ENCODE data around the gene SLC66A3. TPM values are rescaled to one million over a fixed set of nuclear protein-coding genes. Genes with fewer than 3 reads are reported as not detected.

The SLC66A3 gene
- total and polyA plus RNA-seq, 7 experiments from 2014 or later: 12.6 to 43.7 (median 20.0) TPM

GRCh38 chr2:11142987-11143386 is 12.3 kb upstream of the SLC66A3 start:
- peak overlapping the region in 1 of 9 donors; percentile 52 for H3K27ac Mint-ChIP-seq
- peaks cover 0 to 2% (median 0%) of the 10 kb centered on the region in 7 donors for H3K4me1 Mint-ChIP-seq
- peaks cover 0 to 3% (median 0%) of the 10 kb centered on the region in 11 donors for H3K9me3 Mint-ChIP-seq
- DNase-seq (no peak), ATAC-seq (no peak)
- Histone ChIP-seq H3K4me1 (ENCODE audit: control insufficient read depth in 2 of 2, insufficient read depth in 2 of 2, low read length in 2 of 2) (no peaks in the 10 kb centered on the region), H3K36me3 (ENCODE audit: control insufficient read depth in 2 of 3, insufficient read depth in 3 of 3, low read length in 3 of 3) (no peaks in the 10 kb centered on the region), H3K4me3 (ENCODE audit: low read length) (no peak overlapping the region), H3K9me3 (ENCODE audit: control insufficient read depth in 2 of 3, low read length in 3 of 3) (no peaks in the 10 kb centered on the region), H3K27me3 (ENCODE audit: control insufficient read depth in 2 of 2, insufficient read depth in 2 of 2, low read length in 2 of 2) (no peaks in the 10 kb centered on the region), H3K27ac (ENCODE audit: low read depth, low read length) (no peak overlapping the region)
- peaks cover 0 to 15% (median 0%) of the 10 kb centered on the region in 5 donors for H3K27me3 Mint-ChIP-seq
- no peak overlapping the region for H3K4me3 Mint-ChIP-seq
- POLR2A ChIA-PET: no interaction called here
- intact Hi-C loops (cut with micrococcal nuclease): no loop called here
- CTCF ChIA-PET: interaction anchor here (2.4 kb wide), 1 partner anchor 11 kb away, joined by 14 read pairs; a partner anchor contains a TSS
- no peaks in the 10 kb centered on the region for H3K36me3 Mint-ChIP-seq

GRCh38 chr2:11144077-11144737 is 11.1 kb upstream of the SLC66A3 start:
- H3K27ac ChIP-seq (ENCODE audit: low read depth, low read length): no peak overlapping the region
- no peak overlapping the region for H3K4me3 ChIP-seq (ENCODE audit: low read length)
- no peaks in the 10 kb centered on the region for H3K27me3 ChIP-seq (ENCODE audit: control insufficient read depth in 2 of 2, insufficient read depth in 2 of 2, low read length in 2 of 2)
- Mint-ChIP-seq H3K36me3 (no peaks in the 10 kb centered on the region), H3K27me3 (peaks cover 0 to 15% (median 0%) of the 10 kb centered on the region in 5 donors), H3K9me3 (peaks cover 0 to 3% (median 0%) of the 10 kb centered on the region in 11 donors), H3K4me1 (peaks cover 0 to 2% (median 0%) of the 10 kb centered on the region in 7 donors), H3K27ac (no peak overlapping the region), H3K4me3 (no peak overlapping the region)
- no peaks in the 10 kb centered on the region for H3K36me3 ChIP-seq (ENCODE audit: control insufficient read depth in 2 of 3, insufficient read depth in 3 of 3, low read length in 3 of 3)
- ATAC-seq: no peak
- ChIA-PET CTCF (interaction anchor here (2.4 kb wide), 1 partner anchor 12 kb away, joined by 14 read pairs; a partner anchor contains a TSS), POLR2A (interaction anchor here (1.2 kb wide), 1 partner anchor 11 kb away, joined by 4 read pairs; the partner anchor contains the start of gene SLC66A3)
- DNase-seq: no peak
- H3K4me1 ChIP-seq (ENCODE audit: control insufficient read depth in 2 of 2, insufficient read depth in 2 of 2, low read length in 2 of 2): no peaks in the 10 kb centered on the region
- no peaks in the 10 kb centered on the region for H3K9me3 ChIP-seq (ENCODE audit: control insufficient read depth in 2 of 3, low read length in 3 of 3)
- intact Hi-C loops (cut with micrococcal nuclease): no loop called here

GRCh38 chr2:11144738-11145079 is 10.6 kb upstream of the SLC66A3 start:
- peaks cover 0 to 3% (median 0%) of the 10 kb centered on the region in 11 donors for H3K9me3 Mint-ChIP-seq
- DNase-seq (no peak), ATAC-seq (no peak)
- no peak overlapping the region for H3K27ac Mint-ChIP-seq
- ChIA-PET POLR2A (interaction anchor here (1.2 kb wide), 1 partner anchor 11 kb away, joined by 4 read pairs; the partner anchor contains the start of gene SLC66A3), CTCF (interaction anchor here (2.4 kb wide), 1 partner anchor 12 kb away, joined by 14 read pairs; a partner anchor contains a TSS)
- H3K4me1 Mint-ChIP-seq: peaks cover 0 to 2% (median 0%) of the 10 kb centered on the region in 7 donors
- Histone ChIP-seq H3K9me3 (ENCODE audit: control insufficient read depth in 2 of 3, low read length in 3 of 3) (no peaks in the 10 kb centered on the region), H3K27me3 (ENCODE audit: control insufficient read depth in 2 of 2, insufficient read depth in 2 of 2, low read length in 2 of 2) (no peaks in the 10 kb centered on the region), H3K4me1 (ENCODE audit: control insufficient read depth in 2 of 2, insufficient read depth in 2 of 2, low read length in 2 of 2) (no peaks in the 10 kb centered on the region), H3K27ac (ENCODE audit: low read depth, low read length) (no peak overlapping the region), H3K4me3 (ENCODE audit: low read length) (no peak overlapping the region), H3K36me3 (ENCODE audit: control insufficient read depth in 2 of 3, insufficient read depth in 3 of 3, low read length in 3 of 3) (no peaks in the 10 kb centered on the region)
- no peaks in the 10 kb centered on the region for H3K36me3 Mint-ChIP-seq
- H3K27me3 Mint-ChIP-seq: peaks cover 0 to 15% (median 0%) of the 10 kb centered on the region in 5 donors
- intact Hi-C loops (cut with micrococcal nuclease): no loop called here
- no peak overlapping the region for H3K4me3 Mint-ChIP-seq

- Mint-ChIP-seq H3K27me3 (peaks cover 0 to 15% (median 0%) of the 10 kb centered on the region in 5 donors), H3K9me3 (peaks cover 0 to 3% (median 0%) of the 10 kb centered on the region in 11 donors), H3K4me1 (peaks cover 0 to 2% (median 0%) of the 10 kb centered on the region in 7 donors), H3K27ac (no peak overlapping the region), H3K4me3 (no peak overlapping the region), H3K36me3 (no peaks in the 10 kb centered on the region)
- Histone ChIP-seq H3K27ac (ENCODE audit: low read depth, low read length) (no peak overlapping the region), H3K4me1 (ENCODE audit: control insufficient read depth in 2 of 2, insufficient read depth in 2 of 2, low read length in 2 of 2) (no peaks in the 10 kb centered on the region), H3K36me3 (ENCODE audit: control insufficient read depth in 2 of 3, insufficient read depth in 3 of 3, low read length in 3 of 3) (no peaks in the 10 kb centered on the region), H3K9me3 (ENCODE audit: control insufficient read depth in 2 of 3, low read length in 3 of 3) (no peaks in the 10 kb centered on the region), H3K4me3 (ENCODE audit: low read length) (no peak overlapping the region), H3K27me3 (ENCODE audit: control insufficient read depth in 2 of 2, insufficient read depth in 2 of 2, low read length in 2 of 2) (no peaks in the 10 kb centered on the region)
- no peak for DNase-seq
- intact Hi-C loops (cut with micrococcal nuclease): no loop called here
- ChIA-PET POLR2A (no interaction called here), CTCF (no interaction called here)
- ATAC-seq: peak; percentile 18
Observed at GRCh38 chr2:11145350-11145749, 9.9 kb upstream of the SLC66A3 start.

GRCh38 chr2:11146076-11146475 is 9.2 kb upstream of the SLC66A3 start:
- peaks cover 0 to 2% (median 0%) of the 10 kb centered on the region in 7 donors for H3K4me1 Mint-ChIP-seq
- Histone ChIP-seq H3K4me1 (ENCODE audit: control insufficient read depth in 2 of 2, insufficient read depth in 2 of 2, low read length in 2 of 2) (no peaks in the 10 kb centered on the region), H3K36me3 (ENCODE audit: control insufficient read depth in 2 of 3, insufficient read depth in 3 of 3, low read length in 3 of 3) (no peaks in the 10 kb centered on the region), H3K27me3 (ENCODE audit: control insufficient read depth in 2 of 2, insufficient read depth in 2 of 2, low read length in 2 of 2) (no peaks in the 10 kb centered on the region), H3K4me3 (ENCODE audit: low read length) (no peak overlapping the region), H3K9me3 (ENCODE audit: control insufficient read depth in 2 of 3, low read length in 3 of 3) (no peaks in the 10 kb centered on the region), H3K27ac (ENCODE audit: low read depth, low read length) (no peak overlapping the region)
- no peaks in the 10 kb centered on the region for H3K36me3 Mint-ChIP-seq
- DNase-seq: no peak
- CTCF ChIA-PET: interaction anchor here (0.6 kb wide), 1 partner anchor 275 kb away, joined by 3 read pairs; no protein-coding TSS in a partner anchor
- H3K27me3 Mint-ChIP-seq: peaks cover 0 to 15% (median 0%) of the 10 kb centered on the region in 5 donors
- intact Hi-C loops (cut with micrococcal nuclease): no loop called here
- POLR2A ChIA-PET: no interaction called here
- no peak overlapping the region for H3K27ac Mint-ChIP-seq
- H3K9me3 Mint-ChIP-seq: peaks cover 0 to 3% (median 0%) of the 10 kb centered on the region in 11 donors
- no peak overlapping the region for H3K4me3 Mint-ChIP-seq
- ATAC-seq: no peak

- Mint-ChIP-seq H3K27ac (no peak overlapping the region), H3K27me3 (peaks cover 0 to 16% (median 0%) of the 10 kb centered on the region in 5 donors), H3K4me1 (peaks cover 0 to 2% (median 0%) of the 10 kb centered on the region in 7 donors), H3K4me3 (no peak overlapping the region), H3K9me3 (peaks cover 0 to 3% (median 0%) of the 10 kb centered on the region in 11 donors), H3K36me3 (no peaks in the 10 kb centered on the region)
- no peak overlapping the region for H3K4me3 ChIP-seq (ENCODE audit: low read length)
- intact Hi-C loops (cut with micrococcal nuclease): no loop called here
- no peaks in the 10 kb centered on the region for H3K4me1 ChIP-seq (ENCODE audit: control insufficient read depth in 2 of 2, insufficient read depth in 2 of 2, low read length in 2 of 2)
- no peaks in the 10 kb centered on the region for H3K9me3 ChIP-seq (ENCODE audit: control insufficient read depth in 2 of 3, low read length in 3 of 3)
- ChIA-PET POLR2A (no interaction called here), CTCF (no interaction called here)
- no peak overlapping the region for H3K27ac ChIP-seq (ENCODE audit: low read depth, low read length)
- no peaks in the 10 kb centered on the region for H3K36me3 ChIP-seq (ENCODE audit: control insufficient read depth in 2 of 3, insufficient read depth in 3 of 3, low read length in 3 of 3)
- no peak for DNase-seq
- no peak for ATAC-seq
- H3K27me3 ChIP-seq (ENCODE audit: control insufficient read depth in 2 of 2, insufficient read depth in 2 of 2, low read length in 2 of 2): no peaks in the 10 kb centered on the region
Observed at GRCh38 chr2:11147263-11147662, 8.0 kb upstream of the SLC66A3 start.

Data from naive thymus-derived CD4-positive, alpha-beta T cell (primary cell).